ENCODE results near the gene RFWD3.

The RFWD3 gene

GRCh38 chr16:74627506-74628220 is 39.0 kb downstream of the RFWD3 start:
- Histone ChIP-seq H3K27me3 (ENCODE audit: insufficient read depth, insufficient read length) (no peaks in the 10 kb centered on the region), H3K4me3 (ENCODE audit: insufficient read length, low read depth) (no peak overlapping the region), H3K9ac (ENCODE audit: insufficient read length, low read depth) (no peak overlapping the region), H3K4me1 (ENCODE audit: insufficient read depth, insufficient read length) (no peaks in the 10 kb centered on the region), H3K9me3 (ENCODE audit: insufficient read depth, low read length) (no peaks in the 10 kb centered on the region), H3K36me3 (ENCODE audit: insufficient read depth, insufficient read length, low read length) (peaks cover 95% of the 10 kb centered on the region)
- TF ChIP-seq ZNF274 (IDR thresholded peaks at IDR 0.05; ENCODE audit: low read depth, low read length) = no peak
- TF ChIP-seq SUZ12 (IDR thresholded peaks at IDR 0.05; ENCODE audit: extremely low read depth, insufficient read depth, insufficient read length) = no peak
- no peak for TF ChIP-seq YY1 (IDR thresholded peaks at IDR 0.05; ENCODE audit: insufficient read depth, insufficient read length)
- no peak for DNase-seq (ENCODE audit: low read depth, low spot score)

- TF ChIP-seq YY1 (IDR thresholded peaks at IDR 0.05; ENCODE audit: insufficient read depth, insufficient read length) (no peak), SUZ12 (IDR thresholded peaks at IDR 0.05; ENCODE audit: extremely low read depth, insufficient read depth, insufficient read length) (no peak), ZNF274 (IDR thresholded peaks at IDR 0.05; ENCODE audit: low read depth, low read length) (no peak)
- Histone ChIP-seq H3K9me3 (ENCODE audit: insufficient read depth, low read length) (no peaks in the 10 kb centered on the region), H3K27me3 (ENCODE audit: insufficient read depth, insufficient read length) (no peaks in the 10 kb centered on the region), H3K9ac (ENCODE audit: insufficient read length, low read depth) (no peak overlapping the region), H3K4me3 (ENCODE audit: insufficient read length, low read depth) (no peak overlapping the region), H3K4me1 (ENCODE audit: insufficient read depth, insufficient read length) (no peaks in the 10 kb centered on the region), H3K36me3 (ENCODE audit: insufficient read depth, insufficient read length, low read length) (peaks cover 95% of the 10 kb centered on the region)
- no peak for DNase-seq (ENCODE audit: low read depth, low spot score)
Observed at GRCh38 chr16:74626741-74627416, 39.8 kb downstream of the RFWD3 start.

DNA sequence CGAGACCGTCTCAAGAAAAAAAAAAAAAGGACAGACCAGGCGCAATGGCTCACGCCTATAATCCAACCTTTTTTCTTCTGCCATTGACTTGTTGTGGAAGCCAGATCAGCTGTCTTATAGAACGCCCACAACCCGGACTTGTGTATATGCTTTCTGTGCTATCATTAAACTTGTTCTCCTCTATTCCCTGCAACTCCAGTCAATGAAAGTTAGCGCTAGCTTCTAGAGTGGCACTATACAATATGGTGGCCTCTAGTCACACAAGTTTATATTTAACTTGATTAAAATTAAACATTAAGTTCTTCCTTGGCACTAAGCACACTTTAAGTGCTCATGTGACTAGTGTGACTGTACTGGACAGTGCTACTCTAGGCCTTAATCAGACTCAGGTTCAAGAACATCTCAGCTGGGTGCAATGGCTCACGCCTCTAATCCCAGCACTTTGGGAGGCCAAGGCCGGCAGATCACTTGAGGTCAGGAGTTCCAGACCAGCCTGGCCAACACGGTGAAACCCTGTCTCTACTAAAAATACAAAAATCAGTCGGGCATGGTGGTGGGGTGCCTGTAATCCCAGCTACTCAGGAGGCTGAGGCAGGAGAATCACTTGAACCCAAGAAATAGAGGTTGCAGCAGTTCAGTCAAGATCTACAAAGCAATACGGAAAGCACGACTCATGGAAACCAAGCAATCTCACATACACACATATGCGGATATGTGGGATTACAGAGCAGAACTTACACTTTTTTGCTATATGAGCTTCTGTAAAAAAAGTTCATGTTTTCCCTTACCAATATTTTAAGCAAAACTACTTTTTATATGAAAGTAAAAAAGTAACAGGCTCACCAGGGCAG is 41.0 kb downstream of the RFWD3 start:
- no peak overlapping the region for H3K4me3 ChIP-seq (ENCODE audit: insufficient read length, low read depth)
- no peak for TF ChIP-seq YY1 (IDR thresholded peaks at IDR 0.05; ENCODE audit: insufficient read depth, insufficient read length)
- no peak for TF ChIP-seq SUZ12 (IDR thresholded peaks at IDR 0.05; ENCODE audit: extremely low read depth, insufficient read depth, insufficient read length)
- no peak for TF ChIP-seq ZNF274 (IDR thresholded peaks at IDR 0.05; ENCODE audit: low read depth, low read length)
- no peak for DNase-seq (ENCODE audit: low read depth, low spot score)
- no peaks in the 10 kb centered on the region for H3K9me3 ChIP-seq (ENCODE audit: insufficient read depth, low read length)
- H3K36me3 ChIP-seq (ENCODE audit: insufficient read depth, insufficient read length, low read length) = peaks cover 94% of the 10 kb centered on the region
- no peak overlapping the region for H3K9ac ChIP-seq (ENCODE audit: insufficient read length, low read depth)
- H3K27me3 ChIP-seq (ENCODE audit: insufficient read depth, insufficient read length) = no peaks in the 10 kb centered on the region
- H3K4me1 ChIP-seq (ENCODE audit: insufficient read depth, insufficient read length) = no peaks in the 10 kb centered on the region

DNA sequence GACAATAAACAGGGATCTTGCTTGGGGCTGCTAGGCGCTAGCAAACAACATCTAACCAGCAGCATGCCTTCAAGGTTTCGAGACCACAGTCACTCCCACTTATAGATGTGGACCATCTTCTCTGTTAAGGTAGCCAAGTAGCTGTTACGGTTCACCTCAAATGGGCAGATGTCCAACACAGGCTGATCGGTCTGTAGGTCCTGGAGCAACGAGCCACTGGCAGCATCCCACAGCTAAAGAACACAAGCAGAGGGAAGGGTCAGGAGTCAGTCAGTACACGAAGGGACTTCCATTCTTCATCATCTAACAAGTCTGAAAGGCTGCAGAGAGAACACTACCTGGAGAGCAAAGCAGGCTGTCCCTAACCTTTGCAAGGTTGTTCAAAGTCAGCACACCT is 42.8 kb downstream of the RFWD3 start:
- no peaks in the 10 kb centered on the region for H3K27me3 ChIP-seq (ENCODE audit: insufficient read depth, insufficient read length)
- peaks cover 90% of the 10 kb centered on the region for H3K36me3 ChIP-seq (ENCODE audit: insufficient read depth, insufficient read length, low read length)
- DNase-seq (ENCODE audit: low read depth, low spot score) = no peak
- H3K9me3 ChIP-seq (ENCODE audit: insufficient read depth, low read length) = no peaks in the 10 kb centered on the region
- no peak for TF ChIP-seq ZNF274 (IDR thresholded peaks at IDR 0.05; ENCODE audit: low read depth, low read length)
- no peak for TF ChIP-seq YY1 (IDR thresholded peaks at IDR 0.05; ENCODE audit: insufficient read depth, insufficient read length)
- TF ChIP-seq SUZ12 (IDR thresholded peaks at IDR 0.05; ENCODE audit: extremely low read depth, insufficient read depth, insufficient read length) = no peak
- H3K9ac ChIP-seq (ENCODE audit: insufficient read length, low read depth) = no peak overlapping the region
- H3K4me3 ChIP-seq (ENCODE audit: insufficient read length, low read depth) = no peak overlapping the region
- H3K4me1 ChIP-seq (ENCODE audit: insufficient read depth, insufficient read length) = no peaks in the 10 kb centered on the region

GRCh38 chr16:74623214-74623838 is 43.4 kb downstream of the RFWD3 start:
- DNase-seq (ENCODE audit: low read depth, low spot score) = peak; percentile 15
- no peaks in the 10 kb centered on the region for H3K27me3 ChIP-seq (ENCODE audit: insufficient read depth, insufficient read length)
- H3K4me1 ChIP-seq (ENCODE audit: insufficient read depth, insufficient read length) = no peaks in the 10 kb centered on the region
- no peak overlapping the region for H3K9ac ChIP-seq (ENCODE audit: insufficient read length, low read depth)
- H3K36me3 ChIP-seq (ENCODE audit: insufficient read depth, insufficient read length, low read length) = peaks cover 86% of the 10 kb centered on the region
- H3K4me3 ChIP-seq (ENCODE audit: insufficient read length, low read depth) = no peak overlapping the region
- H3K9me3 ChIP-seq (ENCODE audit: insufficient read depth, low read length) = no peaks in the 10 kb centered on the region
- TF ChIP-seq YY1 (IDR thresholded peaks at IDR 0.05; ENCODE audit: insufficient read depth, insufficient read length) (no peak), SUZ12 (IDR thresholded peaks at IDR 0.05; ENCODE audit: extremely low read depth, insufficient read depth, insufficient read length) (no peak), ZNF274 (IDR thresholded peaks at IDR 0.05; ENCODE audit: low read depth, low read length) (no peak)

DNA sequence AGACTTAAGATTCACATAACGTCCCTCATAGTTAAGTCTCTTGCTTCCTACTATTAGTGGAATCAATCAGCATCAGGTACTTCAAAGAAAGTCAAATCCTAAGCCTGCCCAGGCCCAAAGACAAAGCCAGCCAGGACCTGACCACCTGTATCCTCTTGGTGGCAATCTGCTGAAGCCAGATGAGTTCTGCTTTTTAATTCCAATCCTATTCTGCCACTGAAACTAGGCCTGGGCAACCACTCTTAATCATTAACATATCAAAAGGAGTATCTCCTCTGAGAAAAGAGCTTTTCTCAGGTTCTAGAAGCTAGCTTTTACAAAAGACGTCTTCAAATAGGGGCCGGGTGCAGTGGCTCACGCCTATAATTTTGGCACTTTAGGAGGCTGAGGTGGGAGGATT is 44.7 kb downstream of the RFWD3 start:
- H3K36me3 ChIP-seq (ENCODE audit: insufficient read depth, insufficient read length, low read length) = peaks cover 75% of the 10 kb centered on the region
- H3K4me3 ChIP-seq (ENCODE audit: insufficient read length, low read depth) = no peak overlapping the region
- no peaks in the 10 kb centered on the region for H3K27me3 ChIP-seq (ENCODE audit: insufficient read depth, insufficient read length)
- no peaks in the 10 kb centered on the region for H3K9me3 ChIP-seq (ENCODE audit: insufficient read depth, low read length)
- no peak overlapping the region for H3K9ac ChIP-seq (ENCODE audit: insufficient read length, low read depth)
- DNase-seq (ENCODE audit: low read depth, low spot score) = no peak
- H3K4me1 ChIP-seq (ENCODE audit: insufficient read depth, insufficient read length) = no peaks in the 10 kb centered on the region
- TF ChIP-seq ZNF274 (IDR thresholded peaks at IDR 0.05; ENCODE audit: low read depth, low read length) (no peak), YY1 (IDR thresholded peaks at IDR 0.05; ENCODE audit: insufficient read depth, insufficient read length) (no peak), SUZ12 (IDR thresholded peaks at IDR 0.05; ENCODE audit: extremely low read depth, insufficient read depth, insufficient read length) (no peak)
